Ramos (cell line): Measurements from ENCODE around the gene TRMT2A.

ENCODE experiments used
- in situ Hi-C: fragments of 300-500 bp; cut with MboI; formaldehyde crosslinking; loops from one replicate; pipeline ENCODE4 v1.14.3; 2022; ENCODE audit warnings: low sequenced_read_pairs; ENCODE audit not compliant: unreplicated experiment

The TRMT2A gene

GRCh38 chr22:20125201-20126174 is 8.5 kb upstream of the TRMT2A start:
- in situ Hi-C loops, result no loop called here

DNA sequence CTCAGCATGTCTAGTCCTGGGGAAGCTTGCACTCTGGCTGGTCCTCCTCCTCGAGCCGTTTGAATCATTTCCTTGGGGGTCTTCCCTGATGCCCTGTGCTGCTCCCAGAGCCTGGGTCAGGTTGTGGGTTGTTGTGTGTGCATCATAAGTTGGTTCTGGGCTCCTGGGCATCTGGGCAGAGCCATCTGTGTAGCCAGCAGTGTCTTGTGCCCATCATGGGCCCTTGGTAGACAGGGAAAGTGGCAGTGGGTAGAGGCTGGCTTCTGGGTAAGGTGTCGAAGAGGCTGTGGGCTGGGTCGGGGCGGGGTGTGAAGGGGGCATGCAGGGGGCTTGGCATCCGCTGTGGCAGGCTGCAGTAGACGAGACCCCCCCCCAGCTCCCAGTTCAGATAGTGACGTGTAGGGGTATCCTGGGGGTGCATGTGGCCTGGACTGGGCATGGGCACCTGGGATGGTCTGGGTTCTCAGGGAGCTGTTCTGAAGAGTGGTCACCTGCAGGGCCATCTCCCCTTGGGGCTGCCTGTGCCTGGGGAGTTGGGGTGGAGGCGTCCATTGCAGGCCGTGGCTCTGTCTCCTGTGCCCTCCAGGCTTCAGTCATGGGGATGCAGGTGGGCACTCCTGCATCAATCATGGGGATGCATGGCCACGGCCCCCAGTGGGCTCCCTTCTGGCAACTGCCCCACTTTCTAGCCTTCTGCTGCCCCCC is 7.2 kb upstream of the TRMT2A start:
- in situ Hi-C loops, result no loop called here

- in situ Hi-C loops, result no loop called here
These were observed 6.5 kb upstream of the TRMT2A start for GRCh38 chr22:20123366-20124082.

DNA sequence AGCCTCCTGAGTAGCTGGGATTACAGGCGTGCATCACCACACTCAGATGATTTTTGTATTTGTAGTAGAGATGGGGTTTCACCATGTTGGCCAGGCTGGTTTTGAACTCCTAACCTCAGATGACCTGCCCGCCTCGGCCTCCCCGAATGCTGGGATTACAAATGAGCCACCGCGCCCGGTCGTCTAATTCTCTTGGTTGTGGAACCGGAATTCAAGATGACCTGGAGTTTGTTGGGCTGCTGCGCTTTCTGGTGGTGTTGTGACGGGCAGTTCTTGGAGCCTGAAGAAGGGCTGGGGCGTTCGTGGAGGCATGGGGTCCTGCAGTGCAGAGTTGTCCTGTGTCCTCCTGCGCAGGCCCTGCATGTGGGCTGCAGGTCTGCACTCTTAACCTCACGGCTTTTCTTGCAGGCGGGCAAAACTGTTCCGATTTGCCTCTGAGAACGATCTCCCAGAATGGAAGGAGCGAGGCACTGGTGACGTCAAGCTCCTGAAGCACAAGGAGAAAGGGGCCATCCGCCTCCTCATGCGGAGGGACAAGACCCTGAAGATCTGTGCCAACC is 4.9 kb upstream of the TRMT2A start:
- in situ Hi-C loops, result no loop called here

- in situ Hi-C loops, result loop anchor here (5.0 kb wide), 1 partner anchor 146 kb away; no protein-coding TSS in a partner anchor
These were observed 1.4 kb upstream of the TRMT2A start for GRCh38 chr22:20118300-20119020.

GRCh38 chr22:20117633-20118299 is 740 bp upstream of the TRMT2A start:
- in situ Hi-C loops, result loop anchor here (5.0 kb wide), 1 partner anchor 145 kb away; no protein-coding TSS in a partner anchor

DNA sequence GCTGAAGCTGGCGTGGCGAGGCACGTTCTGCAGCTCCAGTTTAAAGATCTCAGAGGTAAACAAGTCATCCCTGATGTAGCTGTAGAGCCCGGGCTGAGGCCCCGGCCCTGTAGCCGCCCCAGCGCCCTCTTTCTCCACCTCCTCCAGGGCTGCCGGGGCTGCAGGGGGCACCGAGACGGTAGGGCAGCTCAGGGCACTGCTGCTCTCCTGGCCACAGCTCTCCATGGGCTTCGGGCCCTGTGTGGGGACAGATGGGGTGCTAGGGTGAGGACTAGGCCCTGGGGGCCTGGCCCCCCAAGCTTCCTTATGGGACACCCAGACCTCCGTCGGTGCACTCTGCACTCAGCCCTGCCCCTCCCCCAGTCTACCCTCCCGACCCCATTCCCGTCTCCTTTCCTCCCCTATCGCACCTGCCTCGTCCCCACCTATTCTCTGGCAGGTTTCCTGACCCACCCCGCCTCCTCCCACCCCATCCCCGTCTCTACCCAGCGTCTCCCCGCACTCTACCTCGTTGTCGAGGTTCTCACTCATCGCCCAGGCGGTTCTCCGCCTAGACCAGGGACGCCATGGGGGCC is 563 bp downstream of the TRMT2A start:
- in situ Hi-C loops, result loop anchor here (5.0 kb wide), 1 partner anchor 144 kb away; no protein-coding TSS in a partner anchor

GRCh38 chr22:20115691-20116375 is 1.2 kb downstream of the TRMT2A start, which contains the start of gene RANBP1:
RANBP1 (plus strand) TSS chr22:20116104; CDS start chr22:20116185, 81 bp downstream.
- in situ Hi-C loops, result loop anchor here (5.0 kb wide), 1 partner anchor 144 kb away; no protein-coding TSS in a partner anchor

DNA sequence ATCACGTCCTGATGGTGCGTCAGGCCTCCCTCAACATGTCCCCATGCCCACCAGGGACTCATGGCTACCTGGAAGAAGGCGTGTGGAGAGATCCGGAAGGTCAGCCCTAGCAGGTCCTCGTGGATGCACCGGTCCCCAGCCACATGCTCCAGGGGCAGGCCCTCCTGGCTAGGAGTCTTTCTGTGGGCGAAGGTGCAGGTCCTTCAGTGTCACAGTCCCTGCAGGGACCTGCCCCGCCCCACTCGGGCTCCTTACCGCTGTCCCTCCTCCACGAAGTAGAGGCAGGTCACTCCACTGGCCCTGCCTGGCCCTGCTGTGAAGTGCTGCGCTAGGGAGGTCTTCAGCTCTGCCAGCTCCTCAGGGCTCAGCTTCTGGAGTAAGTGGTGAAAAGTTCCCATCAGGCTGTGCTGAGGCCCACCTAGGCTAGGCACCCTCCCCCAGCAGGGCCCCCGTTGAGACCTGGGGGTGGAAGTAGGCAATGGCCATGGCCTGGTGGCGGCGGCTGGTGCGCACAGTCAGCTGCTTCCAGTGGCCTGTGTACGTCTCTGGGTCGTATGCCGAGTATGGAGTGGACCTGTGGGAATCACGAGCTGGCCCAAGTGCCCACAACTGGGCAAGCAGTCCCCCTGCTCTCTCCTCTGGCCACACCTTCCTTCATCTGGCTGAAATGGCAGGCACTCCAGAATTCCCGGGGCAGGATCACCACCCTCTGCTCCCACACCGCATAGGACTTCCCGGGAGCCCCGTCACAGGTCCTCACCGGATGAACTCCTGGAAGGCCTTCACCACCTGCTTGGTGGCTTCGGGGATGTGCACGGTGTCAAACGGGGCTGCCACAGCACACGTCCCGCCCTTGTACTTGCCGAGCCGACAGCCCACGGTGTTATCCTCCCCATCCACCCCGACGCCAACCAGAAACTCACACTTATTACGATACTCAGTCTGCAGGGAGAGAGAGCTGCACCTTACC is 2.2 kb downstream of the TRMT2A start:
- in situ Hi-C loops, result loop anchor here (5.0 kb wide), 1 partner anchor 142 kb away; no protein-coding TSS in a partner anchor

- in situ Hi-C loops, result no loop called here
These were observed 3.3 kb downstream of the TRMT2A start for GRCh38 chr22:20113551-20114310.

- in situ Hi-C loops, result no loop called here
These were observed 4.2 kb downstream of the TRMT2A start for GRCh38 chr22:20112623-20113511.

DNA sequence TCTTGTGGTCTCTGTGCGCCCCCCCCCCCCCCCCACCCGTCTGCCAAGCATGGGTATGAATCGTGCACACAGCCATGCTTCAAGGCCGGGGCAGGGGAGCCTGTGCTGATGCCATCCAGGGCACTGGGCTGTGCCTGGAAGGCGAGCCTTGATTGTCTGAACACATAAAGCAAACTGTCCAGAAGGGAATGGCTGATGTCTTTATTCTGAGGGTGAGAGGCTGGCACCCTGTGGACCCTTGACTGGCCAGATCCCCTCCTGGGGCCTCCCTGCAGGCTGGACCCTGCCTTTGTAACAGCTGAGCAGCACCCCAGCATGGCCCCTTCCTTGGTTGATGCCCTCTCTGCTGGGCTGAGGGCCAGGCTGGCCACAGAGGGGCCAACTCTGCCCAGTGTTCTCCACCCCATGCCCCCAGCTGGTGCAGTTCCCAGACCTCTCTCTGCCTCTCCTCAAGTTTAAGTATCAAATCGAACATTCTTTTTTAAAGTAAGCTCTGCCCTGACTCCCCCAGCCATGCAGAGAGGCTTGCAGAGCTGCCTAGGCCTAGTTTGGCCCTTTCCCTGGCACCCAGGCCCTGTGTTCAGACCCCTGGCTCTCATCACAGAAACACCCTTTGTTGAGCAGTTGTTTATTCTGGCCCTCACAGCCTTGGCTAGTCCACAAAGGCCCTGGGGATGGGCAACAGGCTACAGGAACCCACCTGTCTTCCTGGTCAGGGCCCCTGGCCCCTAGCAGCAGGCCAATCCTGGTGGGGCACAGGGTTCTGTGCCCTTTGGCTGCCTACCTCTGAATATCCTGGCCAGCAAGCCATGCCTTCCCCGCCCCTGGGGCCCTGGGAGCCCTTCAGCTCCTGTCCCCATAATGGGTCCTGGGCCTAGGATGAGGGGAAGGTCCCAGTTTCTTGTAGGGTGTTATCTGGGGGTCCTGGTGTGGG is 5.1 kb downstream of the TRMT2A start:
- in situ Hi-C loops, result no loop called here

- in situ Hi-C loops, result no loop called here
These were observed 5.9 kb downstream of the TRMT2A start for GRCh38 chr22:20111045-20111688.
